ENCODE measurements around the gene GRB7.

- TF ChIP-seq CTCF (IDR thresholded peaks at IDR 0.05 in 8 of 11, conservative IDR thresholded peaks at IDR 0.05 in 3 of 11), result no peak
- no peak for TF ChIP-seq POLR2A (IDR thresholded peaks at IDR 0.05)
Observed at GRCh38 chr17:39724731-39725130, 13.0 kb upstream of the GRB7 start.

All from spleen (tissue), 7 donors.